NB4 (cell line): ENCODE measurements around the gene ZMYND19.

ENCODE experiments used
- MYC ChIP-seq: IDR thresholded peaks from 2 replicates; pipeline ENCODE4 v1.6.1; 2011; ENCODE audit warnings: low read depth, low read length
- POLR2A ChIP-seq: IDR thresholded peaks from 2 replicates; pipeline ENCODE4 v1.6.1; 2011; ENCODE audit warnings: mild to moderate bottlenecking; ENCODE audit not compliant: insufficient read length; ENCODE audit errors: extremely low read depth
- TF ChIP-seq, protein P1 (sequence below): IDR thresholded peaks from one replicate; pipeline ENCODE4 v1.5.1; 2012; ENCODE audit warnings: low read depth, low read length
- TF ChIP-seq, protein P2 (sequence below): IDR thresholded peaks from 2 replicates; pipeline ENCODE4 v1.6.1; 2011; ENCODE audit warnings: low read depth, low read length

DNA sequence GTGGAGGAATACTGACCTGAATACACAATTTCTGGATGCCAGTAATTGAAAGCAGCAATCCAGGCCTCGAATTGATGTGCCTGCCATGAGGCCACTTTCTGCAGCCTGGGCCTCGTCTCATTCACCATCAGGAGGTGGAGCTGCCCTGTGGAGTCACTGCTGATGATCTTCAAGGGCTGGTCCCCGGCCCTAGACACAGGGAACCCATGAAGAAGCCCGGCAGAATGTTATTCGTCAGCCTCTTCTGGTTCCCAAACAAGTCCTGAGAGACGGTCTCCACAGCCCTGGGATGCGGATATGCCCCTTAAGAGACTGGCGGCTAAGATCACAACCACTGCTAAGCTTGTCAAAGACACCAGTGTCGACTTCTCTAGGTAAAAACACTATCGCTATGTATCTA lies 16.1 kb downstream of the ZMYND19 start:
- TF ChIP-seq, protein P1, sequence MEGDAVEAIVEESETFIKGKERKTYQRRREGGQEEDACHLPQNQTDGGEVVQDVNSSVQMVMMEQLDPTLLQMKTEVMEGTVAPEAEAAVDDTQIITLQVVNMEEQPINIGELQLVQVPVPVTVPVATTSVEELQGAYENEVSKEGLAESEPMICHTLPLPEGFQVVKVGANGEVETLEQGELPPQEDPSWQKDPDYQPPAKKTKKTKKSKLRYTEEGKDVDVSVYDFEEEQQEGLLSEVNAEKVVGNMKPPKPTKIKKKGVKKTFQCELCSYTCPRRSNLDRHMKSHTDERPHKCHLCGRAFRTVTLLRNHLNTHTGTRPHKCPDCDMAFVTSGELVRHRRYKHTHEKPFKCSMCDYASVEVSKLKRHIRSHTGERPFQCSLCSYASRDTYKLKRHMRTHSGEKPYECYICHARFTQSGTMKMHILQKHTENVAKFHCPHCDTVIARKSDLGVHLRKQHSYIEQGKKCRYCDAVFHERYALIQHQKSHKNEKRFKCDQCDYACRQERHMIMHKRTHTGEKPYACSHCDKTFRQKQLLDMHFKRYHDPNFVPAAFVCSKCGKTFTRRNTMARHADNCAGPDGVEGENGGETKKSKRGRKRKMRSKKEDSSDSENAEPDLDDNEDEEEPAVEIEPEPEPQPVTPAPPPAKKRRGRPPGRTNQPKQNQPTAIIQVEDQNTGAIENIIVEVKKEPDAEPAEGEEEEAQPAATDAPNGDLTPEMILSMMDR: no peak
- no peak for TF ChIP-seq POLR2A
- TF ChIP-seq, protein P2, sequence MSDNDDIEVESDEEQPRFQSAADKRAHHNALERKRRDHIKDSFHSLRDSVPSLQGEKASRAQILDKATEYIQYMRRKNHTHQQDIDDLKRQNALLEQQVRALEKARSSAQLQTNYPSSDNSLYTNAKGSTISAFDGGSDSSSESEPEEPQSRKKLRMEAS: no peak
- TF ChIP-seq MYC: no peak
